Tibial artery (tissue), 4 donors: Measurements from ENCODE around the gene FBLN5.

Source experiments
- DNase-seq, 2 donors: peaks; one replicate each; pipeline ENCODE4 v3.0.0-alpha.2; 2019
- H3K27ac ChIP-seq, 2 donors: fragments of 200-600 bp; sonication (generic) in 1 of 2; 1 replicate in 1 of 2; 2 replicates in 1 of 2; pipeline ENCODE4 v1.5.1; 2018 to 2019; ENCODE audit warnings: mild to moderate bottlenecking in 1 of 2
- H3K27me3 ChIP-seq, 2 donors: fragments of 200-600 bp; sonication (generic) in 1 of 2; one replicate each; pipeline versions ENCODE4 v1.5.1 to v1.6.0; 2016 to 2019
- H3K36me3 ChIP-seq, 3 donors: fragments of 200-600 bp; sonication (generic) in 2 of 3; one replicate each; pipeline ENCODE4 v1.5.1; 2016 to 2019; ENCODE audit warnings: mild to moderate bottlenecking in 2 of 3
- H3K4me1 ChIP-seq, 4 donors: fragments of 200-600 bp; sonication (generic) in 2 of 4; 1 replicate in 3 of 4; 2 replicates in 1 of 4; pipeline ENCODE4 v1.5.1; 2016 to 2019
- H3K4me3 ChIP-seq, 2 donors: fragments of 200-600 bp; sonication (generic) in 1 of 2; 1 replicate in 1 of 2; 2 replicates in 1 of 2; pipeline ENCODE4 v1.5.1; 2018 to 2019; ENCODE audit warnings: mild to moderate bottlenecking in 2 of 2
- H3K9me3 ChIP-seq, 3 donors: fragments of 200-600 bp; sonication (generic) in 1 of 3; one replicate each; pipeline ENCODE4 v1.5.1; 2016 to 2019
- CTCF ChIP-seq, 2 experiments: fragments of 200-600 bp in 1 of 2; fragments of 450-650 bp in 1 of 2; IDR thresholded peaks; one replicate each; pipeline ENCODE4 v1.5.1; 2017 to 2019; ENCODE audit warnings: antibody characterized with exemption in 2 of 2, mild to moderate bottlenecking in 1 of 2, moderate library complexity in 1 of 2
- intact Hi-C: fragments of 100-400 bp; cut with DNase I; formaldehyde crosslinking; loops from one replicate; pipeline ENCODE4 v1.15.0; 2023; ENCODE audit warnings: low total_unique reads

The FBLN5 gene

GRCh38 chr14:91957876-91958313, 10.4 kb upstream of the FBLN5 start:
- Histone ChIP-seq H3K9me3 (no peaks in the 10 kb centered on the region), H3K36me3 (no peaks in the 10 kb centered on the region), H3K27me3 (no peaks in the 10 kb centered on the region), H3K4me1 (peaks cover 0 to 9% (median 0%) of the 10 kb centered on the region in 4 donors), H3K4me3 (no peak overlapping the region), H3K27ac (no peak overlapping the region)
- no peak for TF ChIP-seq CTCF (IDR thresholded peaks at IDR 0.05)
- intact Hi-C loops, result no loop called here
- no peak for DNase-seq

- intact Hi-C loops, result no loop called here
- Histone ChIP-seq H3K27ac (no peak overlapping the region), H3K4me3 (no peak overlapping the region), H3K9me3 (no peaks in the 10 kb centered on the region), H3K27me3 (no peaks in the 10 kb centered on the region), H3K36me3 (no peaks in the 10 kb centered on the region), H3K4me1 (peaks cover 0 to 13% (median 0%) of the 10 kb centered on the region in 4 donors)
- no peak for DNase-seq
- no peak for TF ChIP-seq CTCF (IDR thresholded peaks at IDR 0.05)
Measured at GRCh38 chr14:91956616-91957015, 9.1 kb upstream of the FBLN5 start.

GRCh38 chr14:91955168-91955567, 7.7 kb upstream of the FBLN5 start:
- intact Hi-C loops, result no loop called here
- DNase-seq, result no peak
- no peak overlapping the region for H3K27ac ChIP-seq
- peaks cover 0 to 13% (median 0%) of the 10 kb centered on the region in 4 donors for H3K4me1 ChIP-seq
- no peak overlapping the region for H3K4me3 ChIP-seq
- TF ChIP-seq CTCF (IDR thresholded peaks at IDR 0.05), result no peak
- no peaks in the 10 kb centered on the region for H3K9me3 ChIP-seq
- no peaks in the 10 kb centered on the region for H3K36me3 ChIP-seq
- H3K27me3 ChIP-seq, result no peaks in the 10 kb centered on the region

DNA sequence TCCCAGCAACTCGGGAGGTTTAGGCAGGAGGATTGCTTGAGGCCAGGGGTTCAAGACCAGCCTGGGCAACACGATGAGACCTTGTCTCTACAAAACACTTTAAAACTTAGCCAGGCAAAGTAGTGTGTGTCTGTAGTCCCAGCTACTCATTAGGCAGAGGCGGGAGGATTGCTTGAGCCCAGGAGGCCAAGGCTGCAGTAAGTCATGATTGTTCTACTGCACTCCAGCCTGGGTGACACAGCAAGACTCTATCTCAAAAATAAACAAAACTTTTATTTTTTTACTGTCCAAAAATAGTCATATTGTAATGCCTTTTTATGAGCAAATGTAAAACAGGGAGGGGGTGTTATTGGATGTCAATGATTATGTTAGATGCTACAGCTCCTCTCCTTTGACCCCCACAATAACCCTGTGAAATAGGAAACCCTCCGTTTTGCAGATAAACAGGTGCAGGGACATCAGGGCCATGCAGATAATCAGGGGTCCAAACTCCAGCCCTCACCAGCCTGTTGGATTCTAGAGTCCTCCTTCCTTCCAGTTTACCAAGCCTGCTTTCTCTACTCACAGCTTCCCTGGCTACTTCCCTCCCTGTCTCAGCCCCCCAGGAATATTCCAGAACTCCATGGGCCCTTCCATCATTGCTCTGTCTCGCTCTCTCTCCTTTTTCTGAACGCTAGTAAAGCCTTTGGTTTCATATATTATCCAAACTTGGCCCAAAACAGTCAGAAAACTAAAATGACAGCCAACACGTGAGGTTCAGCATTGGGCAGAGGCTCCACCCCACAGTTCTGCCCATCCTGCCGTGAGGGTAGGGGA, 5.9 kb upstream of the FBLN5 start:
- Histone ChIP-seq H3K4me3 (no peak overlapping the region), H3K27me3 (no peaks in the 10 kb centered on the region), H3K27ac (peak overlapping the region in 1 of 2 donors; percentile 30), H3K4me1 (peaks cover 0 to 18% (median under 1%) of the 10 kb centered on the region in 4 donors), H3K36me3 (no peaks in the 10 kb centered on the region), H3K9me3 (no peaks in the 10 kb centered on the region)
- TF ChIP-seq CTCF (IDR thresholded peaks at IDR 0.05), result no peak
- DNase-seq, result no peak
- intact Hi-C loops, result no loop called here

- Histone ChIP-seq H3K27me3 (no peaks in the 10 kb centered on the region), H3K4me3 (peak overlapping the region; percentile 77 to 79), H3K4me1 (peaks cover 0 to 41% (median 13%) of the 10 kb centered on the region in 4 donors), H3K36me3 (no peaks in the 10 kb centered on the region), H3K9me3 (no peaks in the 10 kb centered on the region), H3K27ac (peak overlapping the region; percentile 81 to 92)
- DNase-seq, result peak in 1 of 2 donors; percentile 74
- no peak for TF ChIP-seq CTCF (IDR thresholded peaks at IDR 0.05)
- intact Hi-C loops, result loop anchor here (5.0 kb wide), 1 partner anchor 50 kb away; no protein-coding TSS in a partner anchor
Measured at GRCh38 chr14:91946622-91947474, 646 bp downstream of the FBLN5 start.
